HG02840 (cell line): ENCODE data around the gene PROSER3.

Experiments used
- ATAC-seq: cut with Tn5 transposase; IDR thresholded peaks from one replicate; pipeline ENCODE4 v1.9.1; 2021; ENCODE audit warnings: mild to moderate bottlenecking, moderate library complexity, moderate number of reproducible peaks; ENCODE audit not compliant: unreplicated experiment, low FRiP score

PROSER3 gene

DNA sequence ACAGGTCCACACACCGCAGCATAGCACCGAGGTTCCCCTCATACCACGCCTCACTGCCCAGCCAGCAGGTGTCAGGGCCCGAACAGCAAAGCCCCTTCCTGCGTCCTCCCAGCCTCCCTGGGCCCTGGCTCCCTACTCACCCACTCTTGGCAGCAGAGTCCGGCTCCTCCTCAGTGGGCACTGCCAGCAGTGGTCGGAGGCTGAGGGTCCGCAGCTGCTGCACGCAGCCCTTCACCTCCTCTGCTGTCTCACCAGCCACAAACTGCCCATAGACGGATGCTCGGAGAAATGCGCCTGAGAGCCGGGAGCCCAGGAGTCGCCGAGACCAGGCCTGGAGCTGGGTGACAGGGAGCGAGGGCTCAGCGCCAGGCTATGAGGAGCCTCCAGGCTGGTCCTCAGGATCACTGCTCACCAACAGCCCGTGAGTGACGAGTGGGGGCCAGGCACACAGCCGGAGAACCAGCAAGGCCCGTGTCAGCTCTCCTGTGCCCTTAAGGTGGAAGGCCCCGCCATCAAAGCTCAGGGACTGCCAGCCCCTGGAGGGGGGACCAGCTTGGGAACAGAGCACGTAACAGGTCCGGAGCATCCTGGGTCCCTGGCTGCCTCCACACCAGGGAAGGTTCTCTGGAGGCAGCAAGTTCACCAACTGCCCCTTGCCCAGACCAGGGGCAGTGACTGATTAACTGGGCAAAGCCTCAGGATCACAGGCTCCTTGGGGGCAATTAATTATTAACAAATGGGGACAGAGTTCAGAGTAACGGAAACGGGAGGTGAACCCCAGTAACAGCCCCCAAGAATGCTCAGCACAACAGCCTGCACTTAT, 54.5 kb downstream of the PROSER3 start, which contains the start of gene PRODH2:
PRODH2 (minus strand) TSS at position 626 of the 823 bp plus-strand sequence; CDS start at position 586, 40 bp downstream.
- ATAC-seq = no peak

DNA sequence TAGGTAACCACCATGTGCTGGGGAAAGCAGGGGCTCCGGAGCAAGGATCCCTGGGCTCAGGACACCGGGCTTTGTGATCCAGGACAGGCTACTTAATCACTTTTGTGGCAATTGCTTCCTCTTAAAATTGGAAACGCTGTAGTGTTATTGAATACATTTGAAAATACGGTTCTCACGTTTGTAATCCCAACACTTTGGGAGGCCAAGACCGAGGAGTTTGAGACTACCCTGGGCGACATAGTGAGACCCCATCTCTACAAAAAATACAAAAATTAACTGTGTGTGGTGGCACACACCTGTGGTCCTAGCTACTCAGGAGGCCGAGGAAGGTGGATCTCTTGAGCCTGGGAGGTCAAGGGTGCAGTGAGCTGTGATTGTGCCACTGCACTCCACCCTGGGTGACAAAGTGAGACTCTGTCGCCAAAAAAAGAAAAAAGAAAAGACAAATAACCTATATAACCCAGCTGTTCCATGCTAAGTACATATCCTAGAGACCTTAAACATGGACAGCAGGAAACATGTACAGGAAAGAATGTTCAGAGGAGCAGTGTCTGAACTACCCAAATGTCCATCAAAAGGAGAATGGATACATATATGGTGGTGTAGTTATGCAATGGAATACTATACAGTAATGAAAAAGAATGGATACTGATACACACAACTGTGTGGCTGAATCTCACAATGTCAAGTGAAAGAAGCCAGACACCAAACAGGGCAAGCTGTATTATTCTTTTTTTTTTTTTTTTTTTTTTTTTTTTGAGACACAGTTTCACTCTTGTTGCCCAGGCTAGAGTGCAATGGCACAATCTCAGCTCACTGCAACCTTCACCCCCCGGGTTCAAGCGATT, 55.3 kb downstream of the PROSER3 start:
- ATAC-seq = no peak

DNA sequence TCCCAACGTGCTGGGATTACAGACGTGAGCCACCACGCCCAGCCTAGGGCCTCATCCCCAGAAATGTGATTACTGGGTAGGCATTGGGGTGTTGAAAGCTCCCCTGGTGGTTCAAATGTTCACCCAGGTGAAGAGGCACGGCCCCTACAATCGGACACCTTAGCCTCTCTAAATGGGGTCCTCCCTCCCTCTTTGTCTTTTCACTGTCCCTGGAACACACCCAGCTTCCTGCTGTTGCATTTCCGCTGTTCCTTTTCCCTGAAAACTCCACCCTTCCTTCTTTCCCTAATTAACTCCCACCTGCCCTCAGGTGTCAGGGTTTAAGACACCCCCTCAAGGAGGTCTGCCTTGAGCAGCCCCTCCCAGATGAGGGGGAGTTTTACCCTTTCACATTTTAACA, 58.3 kb downstream of the PROSER3 start:
- ATAC-seq = no peak

DNA sequence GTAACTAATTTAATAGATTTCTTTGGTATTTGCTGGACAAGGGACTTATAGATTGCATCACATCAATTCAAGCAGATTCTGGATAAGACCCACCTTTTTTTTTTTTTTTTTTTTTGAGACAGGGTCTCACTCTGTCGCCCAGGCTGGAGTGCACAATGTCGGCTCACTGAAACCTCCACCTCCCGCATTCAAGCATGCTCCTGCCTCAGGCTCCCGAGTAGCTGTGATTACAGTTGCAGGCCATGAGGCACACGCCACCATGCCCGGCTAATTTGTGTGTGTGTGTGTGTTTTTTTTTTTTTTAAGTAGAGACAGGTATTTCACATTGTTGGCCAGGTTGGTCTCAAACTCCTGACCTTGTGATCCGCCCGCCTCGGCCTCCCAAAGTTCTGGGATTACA, 58.9 kb downstream of the PROSER3 start:
- no peak for ATAC-seq

DNA sequence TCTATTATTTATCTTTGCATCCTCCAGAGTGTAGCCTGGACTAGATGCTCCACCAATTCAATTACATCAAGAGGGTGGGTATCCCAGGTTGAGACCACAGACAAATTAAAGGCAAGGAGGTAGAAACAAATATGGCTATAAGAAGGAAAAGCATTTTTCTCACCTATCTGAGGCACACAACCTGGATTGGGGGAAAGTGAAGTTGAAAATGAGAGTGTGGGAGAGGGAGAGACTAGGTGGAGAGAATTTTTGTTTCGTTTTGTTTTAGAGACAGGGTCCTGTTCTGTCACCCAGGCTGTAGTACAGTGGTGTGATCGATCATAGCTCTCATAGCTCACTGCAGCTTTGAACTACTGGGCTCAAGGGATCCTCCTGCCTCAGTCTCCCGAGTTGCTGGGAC, 60.5 kb downstream of the PROSER3 start:
- ATAC-seq = no peak
